Measurements from ENCODE around the gene EIF3J. TPM values are rescaled to one million over a fixed set of nuclear protein-coding genes. Genes with fewer than 3 reads are reported as not detected.

EIF3J gene, protein sequence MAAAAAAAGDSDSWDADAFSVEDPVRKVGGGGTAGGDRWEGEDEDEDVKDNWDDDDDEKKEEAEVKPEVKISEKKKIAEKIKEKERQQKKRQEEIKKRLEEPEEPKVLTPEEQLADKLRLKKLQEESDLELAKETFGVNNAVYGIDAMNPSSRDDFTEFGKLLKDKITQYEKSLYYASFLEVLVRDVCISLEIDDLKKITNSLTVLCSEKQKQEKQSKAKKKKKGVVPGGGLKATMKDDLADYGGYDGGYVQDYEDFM
- 161 and 166 TPM in 2 replicates for total RNA-seq

DNA sequence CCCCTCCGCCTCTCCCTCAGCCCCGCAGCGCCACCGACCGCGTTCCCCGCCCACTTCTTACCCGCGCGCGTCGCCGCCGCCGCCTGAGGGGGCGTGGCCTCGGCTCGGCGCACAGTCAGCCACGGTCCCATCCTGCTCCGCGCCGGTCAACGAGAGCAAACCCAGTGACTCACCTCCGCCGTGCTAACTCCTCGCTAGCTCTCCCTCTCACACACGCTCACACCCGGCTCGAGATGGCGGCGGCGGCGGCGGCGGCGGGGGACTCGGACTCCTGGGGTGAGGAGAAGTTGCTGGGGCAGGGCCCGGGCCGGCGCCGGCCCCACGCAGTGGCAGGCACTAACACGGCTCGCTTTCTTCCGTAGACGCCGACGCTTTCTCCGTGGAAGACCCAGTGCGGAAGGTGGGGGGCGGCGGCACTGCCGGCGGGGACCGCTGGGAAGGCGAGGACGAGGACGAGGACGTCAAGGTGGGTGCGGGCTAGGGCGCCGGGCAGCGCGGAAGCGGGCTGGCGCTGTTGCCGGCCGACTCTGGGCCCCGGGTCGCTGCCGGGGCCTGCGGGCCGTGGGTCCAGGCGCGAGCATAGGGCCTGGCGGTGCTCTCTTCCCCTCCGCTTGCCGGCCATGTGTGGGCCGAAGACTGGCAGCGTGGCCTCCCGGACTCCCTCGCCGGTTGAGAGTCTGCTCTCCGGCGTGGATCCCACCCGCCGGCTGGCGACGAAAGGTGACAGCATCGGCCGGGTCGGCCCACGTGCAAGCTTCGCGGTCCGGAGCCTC lies at the start of gene EIF3J:
EIF3J (plus strand) TSS at position 186 of the 773 bp plus-strand sequence; CDS start at position 234, 48 bp downstream.
- peak; percentile 98 for DNase-seq
- peaks cover 51% of the 10 kb centered on the region for H3K36me3 Mint-ChIP-seq (ENCODE audit: low read depth)
- H3K4me1 Mint-ChIP-seq: peaks cover 43% of the 10 kb centered on the region
- H3K27ac Mint-ChIP-seq: peak within 1 kb of the TSS; percentile 96
- no peaks in the 10 kb centered on the region for H3K27me3 Mint-ChIP-seq
- H3K9me3 Mint-ChIP-seq: no peaks in the 10 kb centered on the region
- intact Hi-C loops (cut with micrococcal nuclease): loop anchor here (2.0 to 5.0 kb wide), 5 partner anchors 110 to 660 kb away; partner anchors contain the start of genes CTDSPL2 and GOLM2
- H3K4me3 Mint-ChIP-seq: peak within 1 kb of the TSS; percentile 84

DNA sequence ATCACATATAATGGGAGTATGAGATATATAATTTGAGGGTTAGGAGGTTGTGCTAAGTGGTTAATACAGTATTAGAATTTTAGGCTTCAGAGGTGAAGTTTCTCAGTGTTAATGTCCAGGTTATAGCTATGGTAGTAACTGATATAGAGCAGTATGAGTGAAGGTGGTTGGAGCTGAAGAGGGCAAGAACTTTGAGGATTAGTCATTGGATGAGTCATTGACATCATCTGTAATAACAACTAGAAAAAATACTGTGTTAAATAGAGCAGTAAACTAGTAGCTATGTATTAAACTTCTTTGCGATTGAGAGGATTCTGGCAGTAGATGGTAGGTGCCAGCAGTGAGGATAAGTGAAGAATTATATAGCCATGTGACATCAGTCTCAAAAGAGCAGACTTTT lies 47.5 kb upstream of the EIF3J start:
- Mint-ChIP-seq H3K36me3 (ENCODE audit: low read depth) (peaks cover 48% of the 10 kb centered on the region), H3K27me3 (no peaks in the 10 kb centered on the region)
- intact Hi-C loops (cut with micrococcal nuclease): no loop called here

DNA sequence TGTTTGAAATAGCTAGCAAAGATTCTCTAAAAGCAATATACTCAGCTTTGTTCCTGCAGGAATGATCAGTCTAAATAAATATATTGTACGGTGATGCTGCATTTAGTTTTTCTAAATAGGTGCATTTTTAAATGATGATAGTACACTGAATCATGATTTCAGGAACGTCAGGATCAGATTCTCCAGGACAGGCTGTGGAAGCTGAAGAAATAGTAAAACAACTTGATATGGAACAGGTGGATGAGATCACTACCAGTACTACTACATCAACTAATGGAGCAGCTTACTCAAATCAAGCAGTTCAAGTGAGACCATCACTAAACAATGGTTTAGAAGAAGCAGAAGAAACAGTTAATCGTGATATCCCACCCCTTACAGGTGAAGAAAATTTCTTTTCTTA lies 46.3 kb upstream of the EIF3J start:
- peaks cover 46% of the 10 kb centered on the region for H3K36me3 Mint-ChIP-seq (ENCODE audit: low read depth)
- intact Hi-C loops (cut with micrococcal nuclease): no loop called here
- no peaks in the 10 kb centered on the region for H3K27me3 Mint-ChIP-seq
- DNase-seq: no peak
- no peak overlapping the region for H3K4me3 Mint-ChIP-seq
- H3K27ac Mint-ChIP-seq: no peak overlapping the region
- peaks cover 20% of the 10 kb centered on the region for H3K4me1 Mint-ChIP-seq
- no peaks in the 10 kb centered on the region for H3K9me3 Mint-ChIP-seq

More for the DNA sequence above, 47.5 kb upstream of the EIF3J start:
- DNase-seq: no peak
- H3K4me1 Mint-ChIP-seq: peaks cover 20% of the 10 kb centered on the region
- H3K9me3 Mint-ChIP-seq: no peaks in the 10 kb centered on the region
- no peak overlapping the region for H3K4me3 Mint-ChIP-seq
- peak overlapping the region; percentile 50 for H3K27ac Mint-ChIP-seq

DNA sequence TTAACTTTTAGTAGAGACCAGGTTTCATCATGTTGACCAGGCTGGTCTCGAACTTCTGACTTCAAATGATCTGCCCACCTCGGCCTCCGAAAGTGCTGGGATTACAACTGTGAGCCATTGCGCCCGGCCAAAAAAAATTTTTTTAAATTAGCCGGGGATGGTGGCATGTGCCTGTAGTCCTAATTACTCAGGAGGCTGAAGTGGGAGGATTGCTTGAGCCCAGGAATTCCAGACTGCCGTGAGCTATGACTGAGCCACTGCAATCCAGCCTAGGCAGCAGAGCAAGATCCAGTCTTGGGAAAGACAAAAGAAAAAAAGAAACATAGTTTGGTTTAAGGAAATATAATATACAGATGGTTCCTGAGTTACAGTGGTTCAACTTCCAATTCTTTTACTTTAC lies 44.9 kb upstream of the EIF3J start:
- intact Hi-C loops (cut with micrococcal nuclease): no loop called here
- no peak for DNase-seq
- Mint-ChIP-seq H3K9me3 (no peaks in the 10 kb centered on the region), H3K36me3 (ENCODE audit: low read depth) (peaks cover 47% of the 10 kb centered on the region), H3K27me3 (no peaks in the 10 kb centered on the region), H3K4me1 (peaks cover 22% of the 10 kb centered on the region), H3K27ac (no peak overlapping the region), H3K4me3 (no peak overlapping the region)

DNA sequence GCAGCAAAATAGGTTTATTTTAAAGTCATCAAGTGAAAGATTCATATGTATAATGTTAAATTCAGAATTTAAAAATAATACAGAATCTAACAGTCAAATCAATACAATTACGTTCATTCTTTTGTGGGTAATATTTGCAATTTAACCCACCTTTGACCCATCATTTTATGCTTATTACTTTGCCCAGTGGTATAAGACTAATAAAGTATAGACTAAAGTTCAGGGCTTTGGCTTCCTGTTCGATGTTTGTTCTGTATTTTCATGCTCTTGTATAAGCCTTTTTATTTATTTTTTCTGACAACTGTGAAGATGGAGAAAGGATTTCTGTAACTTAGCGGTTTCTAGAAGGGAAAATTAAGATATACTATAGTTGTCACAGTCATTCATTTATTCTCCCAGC lies 44.3 kb upstream of the EIF3J start:
- Mint-ChIP-seq H3K9me3 (no peaks in the 10 kb centered on the region), H3K27ac (no peak overlapping the region)

DNA sequence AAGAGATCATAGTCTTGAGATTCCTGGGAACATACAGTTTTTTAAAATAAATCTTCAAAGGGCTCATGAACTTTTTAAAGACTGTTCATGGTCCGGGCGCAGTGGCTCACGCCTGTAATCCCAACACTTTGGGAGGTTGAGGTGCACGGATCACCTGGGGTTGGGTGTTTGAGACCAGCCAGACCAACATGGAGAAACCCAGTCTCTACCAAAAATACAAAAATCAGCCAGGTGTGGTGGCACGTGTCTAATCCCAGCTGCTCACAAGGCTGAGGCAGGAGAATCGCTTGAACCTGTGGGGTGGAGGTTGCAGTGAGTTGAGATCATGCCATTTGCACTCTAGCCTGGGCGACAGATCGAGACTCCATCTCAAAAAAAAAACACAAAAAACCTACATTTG lies 41.4 kb upstream of the EIF3J start:
- H3K4me3 Mint-ChIP-seq: no peak overlapping the region
- intact Hi-C loops (cut with micrococcal nuclease): no loop called here
- no peaks in the 10 kb centered on the region for H3K27me3 Mint-ChIP-seq
- H3K9me3 Mint-ChIP-seq: no peaks in the 10 kb centered on the region
- DNase-seq: peak; percentile 50
- peaks cover 32% of the 10 kb centered on the region for H3K36me3 Mint-ChIP-seq (ENCODE audit: low read depth)
- no peak overlapping the region for H3K27ac Mint-ChIP-seq
- H3K4me1 Mint-ChIP-seq: peaks cover 11% of the 10 kb centered on the region

More for the DNA sequence above, 44.3 kb upstream of the EIF3J start:
- DNase-seq: no peak
- H3K36me3 Mint-ChIP-seq (ENCODE audit: low read depth): peaks cover 40% of the 10 kb centered on the region
- intact Hi-C loops (cut with micrococcal nuclease): loop anchor here (1.0 kb wide), 1 partner anchor 70 kb away; no protein-coding TSS in a partner anchor
- H3K4me3 Mint-ChIP-seq: no peak overlapping the region
- peaks cover 17% of the 10 kb centered on the region for H3K4me1 Mint-ChIP-seq
- H3K27me3 Mint-ChIP-seq: no peaks in the 10 kb centered on the region

DNA sequence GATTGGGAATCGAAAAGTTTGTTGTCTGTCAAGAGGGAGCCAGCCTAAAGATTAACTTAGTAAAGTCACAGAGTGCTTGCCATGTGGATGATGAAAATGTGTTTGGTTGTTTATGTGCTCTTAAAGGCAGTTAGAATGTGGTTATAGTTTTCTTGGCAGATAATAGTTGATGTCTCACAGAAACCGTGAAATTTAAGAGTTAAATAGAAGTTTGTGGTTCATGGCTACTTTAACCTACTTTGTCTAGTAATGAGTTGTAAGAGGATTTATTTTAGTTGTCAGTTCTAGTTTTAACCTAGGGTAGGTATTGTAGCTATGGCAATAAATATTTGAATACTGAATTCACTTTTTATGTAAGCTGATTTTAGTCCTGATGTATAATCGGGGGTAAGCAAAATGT lies 36.4 kb upstream of the EIF3J start:
- H3K4me1 Mint-ChIP-seq: peaks cover 19% of the 10 kb centered on the region
- no peak overlapping the region for H3K4me3 Mint-ChIP-seq
- intact Hi-C loops (cut with micrococcal nuclease): loop anchor here (2.0 kb wide), 2 partner anchors 74 to 212 kb away; partner anchors contain the start of genes CTDSPL2 and GOLM2
- no peak for DNase-seq
- peak overlapping the region; percentile 57 for H3K27ac Mint-ChIP-seq
- H3K9me3 Mint-ChIP-seq: no peaks in the 10 kb centered on the region
- peaks cover 38% of the 10 kb centered on the region for H3K36me3 Mint-ChIP-seq (ENCODE audit: low read depth)
- no peaks in the 10 kb centered on the region for H3K27me3 Mint-ChIP-seq

DNA sequence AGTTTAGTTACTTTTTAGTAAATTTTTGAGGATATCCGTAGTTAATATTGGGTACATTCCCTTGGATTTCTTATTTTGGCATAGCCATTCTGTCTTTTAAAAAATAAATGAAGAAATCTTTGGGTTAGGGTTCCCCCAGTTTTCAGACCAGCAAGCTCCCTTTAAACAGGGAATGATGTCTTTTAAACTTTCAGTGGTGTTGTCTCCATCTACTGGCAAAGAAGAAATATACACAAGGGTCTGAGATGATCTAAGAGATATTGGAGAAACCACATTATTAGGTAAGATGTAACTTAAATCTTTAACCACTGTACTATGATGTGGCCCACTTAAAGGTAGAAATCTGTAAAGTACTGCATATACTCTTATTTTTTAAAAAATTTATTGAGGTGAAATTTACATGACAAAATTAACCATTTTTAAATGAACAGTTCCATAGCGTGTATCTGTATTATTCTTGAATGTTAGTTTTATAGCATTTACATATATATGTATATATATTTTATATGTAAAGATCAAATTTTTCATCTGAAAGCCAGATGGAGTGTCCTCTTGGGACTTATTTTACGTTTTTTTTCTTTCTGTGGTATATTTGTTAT lies 35.1 kb upstream of the EIF3J start:
- H3K4me1 Mint-ChIP-seq: peaks cover 17% of the 10 kb centered on the region
- peak overlapping the region; percentile 3 for H3K27ac Mint-ChIP-seq
- H3K9me3 Mint-ChIP-seq: no peaks in the 10 kb centered on the region
- H3K4me3 Mint-ChIP-seq: no peak overlapping the region
- intact Hi-C loops (cut with micrococcal nuclease): loop anchor here (2.0 kb wide), 2 partner anchors 75 to 213 kb away; partner anchors contain the start of genes CTDSPL2 and GOLM2
- DNase-seq: no peak
- H3K27me3 Mint-ChIP-seq: no peaks in the 10 kb centered on the region
- peaks cover 34% of the 10 kb centered on the region for H3K36me3 Mint-ChIP-seq (ENCODE audit: low read depth)

DNA sequence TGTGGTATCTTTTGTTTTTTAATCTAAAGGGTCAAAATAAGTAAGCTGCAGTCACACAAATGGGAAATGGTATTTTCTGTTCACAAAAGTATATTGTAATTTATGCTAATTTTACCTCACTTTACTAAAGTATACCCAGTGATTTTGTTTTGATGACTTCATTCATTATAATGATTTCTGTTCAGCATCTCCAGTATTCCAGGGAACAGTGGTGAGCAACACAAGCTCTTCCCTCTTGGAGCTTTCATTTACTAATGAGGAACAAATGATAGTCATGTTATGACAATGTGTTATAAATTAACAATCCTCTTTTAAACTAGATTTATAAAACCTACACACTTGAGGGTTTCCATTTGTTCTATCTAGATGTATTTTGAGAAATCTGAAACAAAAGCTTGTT lies 20.5 kb upstream of the EIF3J start:
- H3K4me3 Mint-ChIP-seq: no peak overlapping the region
- no peaks in the 10 kb centered on the region for H3K27me3 Mint-ChIP-seq
- no peak for DNase-seq
- intact Hi-C loops (cut with micrococcal nuclease): no loop called here
- H3K27ac Mint-ChIP-seq: no peak overlapping the region
- peaks cover 30% of the 10 kb centered on the region for H3K36me3 Mint-ChIP-seq (ENCODE audit: low read depth)
- no peaks in the 10 kb centered on the region for H3K9me3 Mint-ChIP-seq
- peaks cover 4% of the 10 kb centered on the region for H3K4me1 Mint-ChIP-seq

DNA sequence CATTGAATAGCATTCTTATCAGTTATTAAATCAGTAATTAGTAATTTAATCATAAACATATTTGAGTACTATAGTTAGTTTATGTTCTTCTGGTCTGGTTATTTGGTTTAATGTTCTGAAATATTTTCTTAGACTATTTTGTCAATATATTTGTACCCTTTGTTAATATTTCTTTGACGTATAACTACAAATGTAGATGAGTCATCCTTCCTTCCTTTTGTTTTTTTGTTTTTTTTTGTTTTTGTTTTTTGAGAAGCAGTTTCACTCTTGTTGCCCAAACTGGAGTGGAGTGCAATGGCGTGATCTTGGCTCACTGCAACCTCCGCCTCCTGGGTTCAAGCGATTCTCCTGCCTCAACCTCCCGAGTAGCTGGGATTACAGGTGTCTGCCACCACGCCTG lies 17.4 kb upstream of the EIF3J start:
- DNase-seq: no peak
- Mint-ChIP-seq H3K9me3 (no peaks in the 10 kb centered on the region), H3K36me3 (ENCODE audit: low read depth) (peaks cover 41% of the 10 kb centered on the region), H3K27me3 (no peaks in the 10 kb centered on the region), H3K27ac (no peak overlapping the region), H3K4me1 (peaks cover 4% of the 10 kb centered on the region), H3K4me3 (no peak overlapping the region)
- intact Hi-C loops (cut with micrococcal nuclease): no loop called here

DNA sequence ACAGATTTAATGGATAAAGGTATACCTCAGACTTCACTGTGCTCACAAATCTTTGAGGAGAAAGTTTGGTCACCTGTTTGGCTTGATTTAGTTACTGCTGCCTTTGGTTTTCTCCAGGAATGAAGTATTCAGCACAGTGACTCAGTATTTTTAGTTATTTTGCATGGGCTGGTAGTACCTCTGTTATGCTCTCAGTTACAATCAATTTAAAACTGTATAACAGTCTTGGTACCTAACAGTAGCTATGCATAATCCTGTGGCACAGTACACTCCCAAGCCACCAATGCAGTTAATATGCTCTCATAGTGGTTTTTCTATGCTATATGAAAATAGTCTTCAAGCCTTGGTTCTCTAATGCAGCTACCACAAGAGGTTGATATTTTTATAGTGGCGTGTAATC lies 11.9 kb upstream of the EIF3J start:
- no peak overlapping the region for H3K4me3 Mint-ChIP-seq
- H3K9me3 Mint-ChIP-seq: no peaks in the 10 kb centered on the region
- intact Hi-C loops (cut with micrococcal nuclease): no loop called here
- H3K36me3 Mint-ChIP-seq (ENCODE audit: low read depth): peaks cover 29% of the 10 kb centered on the region
- peak overlapping the region; percentile 15 for H3K27ac Mint-ChIP-seq
- no peak for DNase-seq
- H3K27me3 Mint-ChIP-seq: no peaks in the 10 kb centered on the region
- no peaks in the 10 kb centered on the region for H3K4me1 Mint-ChIP-seq

DNA sequence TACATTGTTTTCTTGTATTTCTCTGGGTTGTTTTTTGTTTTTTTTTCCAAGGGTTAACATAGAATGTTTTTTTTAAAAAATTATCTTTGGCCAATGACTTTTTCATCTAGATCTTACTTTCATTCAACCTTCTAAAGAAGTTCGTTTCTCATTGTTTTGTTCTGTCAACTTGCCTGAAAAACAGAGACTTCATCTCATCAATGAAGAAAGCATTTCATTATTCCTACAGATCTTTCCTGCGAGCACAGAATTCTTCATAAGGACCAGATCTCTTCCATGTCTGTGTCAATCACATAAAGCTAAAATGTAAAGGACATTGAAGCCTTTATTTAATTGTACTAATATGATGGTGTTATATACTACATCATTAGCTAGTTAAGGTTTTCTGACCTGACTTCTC lies 9.7 kb upstream of the EIF3J start:
- Mint-ChIP-seq H3K27ac (no peak overlapping the region), H3K9me3 (no peaks in the 10 kb centered on the region), H3K4me3 (no peak overlapping the region), H3K27me3 (no peaks in the 10 kb centered on the region), H3K4me1 (peaks cover 5% of the 10 kb centered on the region), H3K36me3 (ENCODE audit: low read depth) (peaks cover 25% of the 10 kb centered on the region)
- intact Hi-C loops (cut with micrococcal nuclease): no loop called here
- DNase-seq: no peak

DNA sequence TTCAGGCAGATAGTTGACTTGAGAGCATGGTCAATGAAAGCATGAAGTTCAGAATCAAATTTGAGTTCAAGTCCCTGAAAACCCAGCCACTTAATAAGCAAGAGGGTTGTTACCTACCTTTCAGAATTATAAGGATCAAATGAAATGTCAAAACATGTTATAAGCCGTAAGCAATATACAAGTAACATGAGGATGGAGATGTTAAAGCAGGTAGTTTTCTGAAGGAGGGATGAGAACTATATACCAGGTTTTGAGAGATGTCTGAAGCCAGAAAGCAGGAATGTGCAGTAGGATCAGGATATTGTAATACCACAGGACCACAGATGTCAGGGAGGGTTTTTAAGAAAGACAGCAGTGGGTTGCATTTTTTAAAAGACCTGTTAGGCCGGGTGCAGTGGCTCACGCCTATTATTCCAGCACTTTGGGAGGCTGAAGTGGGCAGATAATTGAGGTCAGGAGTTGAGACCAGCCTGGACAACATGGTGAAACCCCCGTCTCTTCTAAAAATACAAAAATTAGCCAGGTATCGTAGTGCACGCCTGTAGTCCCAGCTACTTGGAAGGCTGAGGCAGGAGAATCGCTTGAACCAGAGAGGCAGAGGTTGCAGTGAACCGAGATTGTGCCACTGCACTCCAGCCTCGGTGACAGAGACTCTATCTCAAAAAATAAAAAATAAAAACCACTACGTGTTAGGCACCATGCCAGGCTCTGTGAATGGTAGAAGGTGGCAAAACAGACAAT lies 6.9 kb upstream of the EIF3J start:
- Mint-ChIP-seq H3K4me3 (no peak overlapping the region), H3K27ac (no peak overlapping the region), H3K36me3 (ENCODE audit: low read depth) (peaks cover 19% of the 10 kb centered on the region), H3K9me3 (no peaks in the 10 kb centered on the region), H3K4me1 (peaks cover 13% of the 10 kb centered on the region), H3K27me3 (no peaks in the 10 kb centered on the region)
- no peak for DNase-seq
- intact Hi-C loops (cut with micrococcal nuclease): no loop called here

All from activated CD4-positive, alpha-beta T cell treated with anti-CD3 and anti-CD28 coated beads, Interleukin-2, amount 10 ng/mL, durations not matched to agents 24 days and 14 days (primary cell).